Measurements from ENCODE around the gene RAP1GAP2.

Gene RAP1GAP2

DNA sequence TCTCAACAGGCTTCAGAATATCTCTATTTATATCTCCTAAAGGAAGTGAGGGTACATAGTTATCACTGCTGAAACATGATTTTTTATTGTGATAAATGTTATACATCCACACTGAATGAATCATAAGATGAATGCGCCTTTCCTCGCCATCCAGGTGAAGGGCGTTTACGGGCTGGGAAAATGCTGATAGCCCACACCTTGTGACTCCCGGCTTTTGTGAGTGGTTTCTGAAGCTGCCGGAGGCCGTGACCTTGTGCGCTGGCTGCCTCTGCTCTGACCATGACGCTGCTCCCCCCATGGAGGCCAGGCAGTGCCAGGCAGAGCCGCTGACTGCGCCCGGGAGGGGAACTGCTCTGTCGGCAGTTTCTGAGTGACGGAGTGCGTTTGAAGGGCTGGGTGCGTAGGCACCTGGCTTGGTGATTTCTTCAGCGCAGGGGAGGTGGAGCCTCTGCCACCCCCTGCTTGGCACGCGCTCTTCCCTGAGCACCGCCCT lies 97.2 kb downstream of the RAP1GAP2 start:
- Histone ChIP-seq H3K4me3 (ENCODE audit: insufficient read depth, low read depth, low read length) (no peak overlapping the region), H3K27me3 (ENCODE audit: control insufficient read depth, insufficient read depth, low read length, poor library complexity, severe bottlenecking) (no peaks in the 10 kb centered on the region), H3K36me3 (ENCODE audit: control insufficient read depth, insufficient read depth, low read length) (no peaks in the 10 kb centered on the region), H3K9me3 (ENCODE audit: control insufficient read depth, low read length) (no peaks in the 10 kb centered on the region), H3K27ac (ENCODE audit: insufficient read depth, low read depth, low read length, poor library complexity, severe bottlenecking) (no peak overlapping the region), H3K4me1 (ENCODE audit: control insufficient read depth, insufficient read depth, low read length) (no peaks in the 10 kb centered on the region)
- 89 to 91% methylated on average over 20 of the region's 20 CpGs for WGBS, 2 experiments

DNA sequence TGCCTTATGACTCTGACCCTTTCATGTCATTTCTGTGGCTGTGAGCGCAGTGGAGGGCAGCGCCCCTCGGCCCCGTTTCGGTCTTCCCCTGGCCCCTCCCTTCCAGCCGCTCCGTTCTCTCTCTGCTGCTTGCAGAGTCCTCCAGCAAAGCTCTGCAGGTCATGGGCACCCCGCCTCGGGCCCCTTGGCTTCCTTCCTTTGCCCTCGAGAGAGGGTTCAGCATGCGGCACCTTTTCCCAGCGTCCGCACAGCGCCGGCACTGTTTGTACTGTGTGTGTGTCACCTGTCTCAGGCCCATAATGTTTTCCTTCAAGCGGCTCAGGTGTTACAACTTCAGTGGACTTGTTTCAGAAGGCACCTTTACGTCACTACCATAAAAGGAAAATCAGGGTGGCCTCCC lies 98.5 kb downstream of the RAP1GAP2 start:
- Histone ChIP-seq H3K4me3 (ENCODE audit: insufficient read depth, low read depth, low read length) (no peak overlapping the region), H3K4me1 (ENCODE audit: control insufficient read depth, insufficient read depth, low read length) (no peaks in the 10 kb centered on the region), H3K27ac (ENCODE audit: insufficient read depth, low read depth, low read length, poor library complexity, severe bottlenecking) (no peak overlapping the region), H3K9me3 (ENCODE audit: control insufficient read depth, low read length) (no peaks in the 10 kb centered on the region), H3K27me3 (ENCODE audit: control insufficient read depth, insufficient read depth, low read length, poor library complexity, severe bottlenecking) (no peaks in the 10 kb centered on the region), H3K36me3 (ENCODE audit: control insufficient read depth, insufficient read depth, low read length) (no peaks in the 10 kb centered on the region)
- 87 to 88% methylated on average over 17 of the region's 17 CpGs for WGBS, 2 experiments

DNA sequence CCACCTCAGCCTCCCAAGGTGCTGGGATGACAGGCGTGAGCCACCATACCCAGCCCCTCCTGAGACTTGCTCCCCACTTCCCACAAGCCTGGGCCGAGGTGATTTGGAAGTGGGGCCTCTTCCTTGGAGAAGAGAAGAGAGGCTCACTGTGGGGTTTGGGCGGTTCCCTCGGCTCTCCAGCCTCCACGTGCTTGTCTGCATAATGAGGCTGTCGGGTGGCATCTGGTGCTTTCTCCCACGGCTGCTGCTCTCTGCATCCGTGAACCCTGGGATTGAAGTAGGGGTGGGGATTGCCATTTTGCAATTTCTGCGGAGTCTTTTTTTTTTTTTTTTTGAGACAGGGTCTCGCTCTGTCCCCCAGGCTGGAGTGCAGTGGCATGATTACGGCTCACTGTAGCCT lies 101.4 kb downstream of the RAP1GAP2 start:
- WGBS, 2 experiments, result 90 to 92% methylated on average over 11 of the region's 11 CpGs
- H3K27me3 ChIP-seq (ENCODE audit: control insufficient read depth, insufficient read depth, low read length, poor library complexity, severe bottlenecking), result no peaks in the 10 kb centered on the region
- H3K27ac ChIP-seq (ENCODE audit: insufficient read depth, low read depth, low read length, poor library complexity, severe bottlenecking), result no peak overlapping the region
- no peaks in the 10 kb centered on the region for H3K4me1 ChIP-seq (ENCODE audit: control insufficient read depth, insufficient read depth, low read length)
- no peaks in the 10 kb centered on the region for H3K9me3 ChIP-seq (ENCODE audit: control insufficient read depth, low read length)
- H3K36me3 ChIP-seq (ENCODE audit: control insufficient read depth, insufficient read depth, low read length), result no peaks in the 10 kb centered on the region
- no peak overlapping the region for H3K4me3 ChIP-seq (ENCODE audit: insufficient read depth, low read depth, low read length)

DNA sequence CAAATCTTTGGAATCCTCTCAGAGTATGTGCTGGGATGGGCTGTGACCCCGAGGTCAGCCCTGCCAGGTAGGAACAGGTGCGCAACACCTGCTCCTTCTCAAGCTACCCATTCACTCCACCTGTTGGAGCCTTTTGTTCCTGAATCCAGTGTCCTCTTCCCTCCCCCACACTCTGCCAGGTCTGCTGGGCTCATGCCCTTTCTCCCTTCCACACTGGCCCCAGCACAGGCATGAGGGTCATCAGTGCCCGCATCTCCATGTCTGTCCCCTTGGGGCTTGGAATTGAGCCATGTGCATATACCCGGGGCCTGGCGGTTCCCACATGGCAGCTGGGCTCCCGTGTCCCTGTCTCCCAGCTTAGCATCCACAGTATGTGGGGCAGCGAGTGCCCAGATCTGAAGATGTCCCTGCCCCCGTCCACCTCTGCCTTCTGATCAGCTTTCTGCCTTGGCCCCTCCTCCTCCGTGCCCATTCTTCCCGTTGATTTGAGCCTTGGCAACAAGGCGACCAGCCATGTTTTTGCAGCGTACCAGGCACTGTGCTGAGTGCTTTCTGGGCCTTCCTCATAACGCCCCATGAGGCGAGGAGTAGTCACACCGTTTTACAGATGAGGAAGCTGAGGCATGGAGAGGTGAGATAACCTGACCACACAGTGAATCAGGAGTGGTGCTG lies 102.2 kb downstream of the RAP1GAP2 start:
- Histone ChIP-seq H3K36me3 (ENCODE audit: control insufficient read depth, insufficient read depth, low read length) (no peaks in the 10 kb centered on the region), H3K27me3 (ENCODE audit: control insufficient read depth, insufficient read depth, low read length, poor library complexity, severe bottlenecking) (no peaks in the 10 kb centered on the region), H3K4me3 (ENCODE audit: insufficient read depth, low read depth, low read length) (no peak overlapping the region), H3K4me1 (ENCODE audit: control insufficient read depth, insufficient read depth, low read length) (peaks cover 6% of the 10 kb centered on the region), H3K9me3 (ENCODE audit: control insufficient read depth, low read length) (no peaks in the 10 kb centered on the region), H3K27ac (ENCODE audit: insufficient read depth, low read depth, low read length, poor library complexity, severe bottlenecking) (no peak overlapping the region)
- 88 to 89% methylated on average over 15 of the region's 15 CpGs for WGBS, 2 experiments

DNA sequence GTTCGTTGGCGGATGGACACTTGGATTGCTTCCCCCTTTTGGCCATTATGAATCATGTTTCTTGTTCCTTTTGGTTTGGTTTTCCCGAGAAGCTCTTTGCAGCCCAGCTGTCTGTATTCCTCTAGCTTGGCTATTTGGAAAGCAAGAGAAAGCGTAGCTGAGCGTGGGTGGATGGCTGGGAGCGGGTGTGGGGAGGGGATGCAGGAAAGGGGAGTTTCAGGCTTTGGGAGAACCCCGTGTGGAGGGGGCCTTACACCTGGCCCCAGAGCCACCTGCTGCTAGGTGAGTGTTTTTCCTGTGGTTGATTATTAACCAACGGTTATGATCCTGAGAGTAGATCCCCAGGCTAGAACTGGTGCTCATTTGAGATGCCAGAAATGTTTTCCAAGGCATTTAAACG lies 103.7 kb downstream of the RAP1GAP2 start:
- Histone ChIP-seq H3K27me3 (ENCODE audit: control insufficient read depth, insufficient read depth, low read length, poor library complexity, severe bottlenecking) (no peaks in the 10 kb centered on the region), H3K9me3 (ENCODE audit: control insufficient read depth, low read length) (no peaks in the 10 kb centered on the region), H3K4me3 (ENCODE audit: insufficient read depth, low read depth, low read length) (no peak overlapping the region), H3K4me1 (ENCODE audit: control insufficient read depth, insufficient read depth, low read length) (peaks cover 13% of the 10 kb centered on the region), H3K36me3 (ENCODE audit: control insufficient read depth, insufficient read depth, low read length) (no peaks in the 10 kb centered on the region), H3K27ac (ENCODE audit: insufficient read depth, low read depth, low read length, poor library complexity, severe bottlenecking) (no peak overlapping the region)
- WGBS, 2 experiments, result 88 to 90% methylated on average over 9 of the region's 9 CpGs

DNA sequence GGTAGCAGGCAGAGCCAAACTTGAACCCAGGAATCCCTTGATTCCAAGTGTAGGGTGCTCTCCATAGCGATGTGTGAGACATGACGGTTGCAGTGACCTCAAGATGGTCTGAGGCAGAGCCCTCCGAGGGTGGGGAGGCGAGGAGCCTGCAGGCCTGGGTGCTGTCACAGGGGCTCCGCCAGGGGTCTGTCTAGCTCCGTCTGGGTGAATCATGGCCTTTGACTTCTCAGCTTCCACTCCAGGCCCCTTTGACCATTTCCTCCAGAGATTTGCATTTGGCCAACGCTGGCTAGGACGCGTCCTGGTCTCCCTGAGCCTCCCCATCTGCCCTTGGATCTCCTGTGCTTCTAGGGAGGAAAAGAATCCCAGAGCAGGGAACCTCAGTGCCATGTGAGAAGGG lies 104.6 kb downstream of the RAP1GAP2 start:
- WGBS, 2 experiments, result 94 to 95% methylated on average over 9 of the region's 9 CpGs
- Histone ChIP-seq H3K27me3 (ENCODE audit: control insufficient read depth, insufficient read depth, low read length, poor library complexity, severe bottlenecking) (no peaks in the 10 kb centered on the region), H3K27ac (ENCODE audit: insufficient read depth, low read depth, low read length, poor library complexity, severe bottlenecking) (no peak overlapping the region), H3K4me3 (ENCODE audit: insufficient read depth, low read depth, low read length) (no peak overlapping the region), H3K36me3 (ENCODE audit: control insufficient read depth, insufficient read depth, low read length) (no peaks in the 10 kb centered on the region), H3K4me1 (ENCODE audit: control insufficient read depth, insufficient read depth, low read length) (peaks cover 13% of the 10 kb centered on the region), H3K9me3 (ENCODE audit: control insufficient read depth, low read length) (no peaks in the 10 kb centered on the region)

DNA sequence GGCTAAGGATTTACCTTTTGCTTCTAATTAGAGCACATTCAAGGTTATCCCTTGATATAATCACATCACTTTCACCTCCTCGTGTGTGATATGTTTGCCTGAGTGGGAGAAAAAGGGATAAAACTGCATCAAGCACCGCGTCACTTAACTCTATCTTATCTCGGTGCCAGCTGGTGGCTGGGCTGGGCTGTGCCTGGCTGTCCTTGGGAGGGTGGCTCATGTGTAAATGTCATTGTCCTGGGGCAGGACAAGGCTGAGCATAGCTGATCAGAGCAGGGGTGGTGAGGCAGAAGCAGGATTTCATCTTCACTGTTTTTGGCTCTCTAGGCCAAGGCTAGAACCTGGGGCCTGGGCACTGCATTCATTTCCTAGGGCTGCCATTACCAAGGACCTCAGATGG lies 105.3 kb downstream of the RAP1GAP2 start:
- H3K9me3 ChIP-seq (ENCODE audit: control insufficient read depth, low read length), result no peaks in the 10 kb centered on the region
- peaks cover 13% of the 10 kb centered on the region for H3K4me1 ChIP-seq (ENCODE audit: control insufficient read depth, insufficient read depth, low read length)
- 97 to 99% methylated on average over 4 of the region's 4 CpGs for WGBS, 2 experiments
- no peaks in the 10 kb centered on the region for H3K27me3 ChIP-seq (ENCODE audit: control insufficient read depth, insufficient read depth, low read length, poor library complexity, severe bottlenecking)
- H3K36me3 ChIP-seq (ENCODE audit: control insufficient read depth, insufficient read depth, low read length), result no peaks in the 10 kb centered on the region
- no peak overlapping the region for H3K27ac ChIP-seq (ENCODE audit: insufficient read depth, low read depth, low read length, poor library complexity, severe bottlenecking)
- H3K4me3 ChIP-seq (ENCODE audit: insufficient read depth, low read depth, low read length), result no peak overlapping the region

DNA sequence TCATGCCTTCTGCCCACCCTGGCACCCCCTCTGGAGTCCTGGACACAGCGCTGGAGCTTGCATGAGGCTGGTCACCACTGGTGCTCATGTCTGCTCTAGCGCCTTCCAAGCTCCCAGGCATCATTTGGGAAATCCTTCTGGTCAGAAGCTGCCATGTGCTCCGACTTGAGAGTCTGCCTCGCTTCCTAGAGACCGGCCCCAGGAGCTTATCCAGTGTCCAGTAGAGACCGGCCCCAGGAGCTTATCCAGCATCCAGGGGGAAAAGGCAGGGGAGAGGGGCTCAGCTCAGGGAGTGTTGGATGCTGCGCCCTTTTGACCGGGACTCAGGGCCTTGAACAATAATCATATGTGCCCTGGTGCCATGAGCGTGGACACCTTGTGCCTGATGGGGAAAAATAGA lies 106.3 kb downstream of the RAP1GAP2 start:
- Histone ChIP-seq H3K4me1 (ENCODE audit: control insufficient read depth, insufficient read depth, low read length) (peaks cover 13% of the 10 kb centered on the region), H3K27ac (ENCODE audit: insufficient read depth, low read depth, low read length, poor library complexity, severe bottlenecking) (no peak overlapping the region), H3K9me3 (ENCODE audit: control insufficient read depth, low read length) (no peaks in the 10 kb centered on the region)

DNA sequence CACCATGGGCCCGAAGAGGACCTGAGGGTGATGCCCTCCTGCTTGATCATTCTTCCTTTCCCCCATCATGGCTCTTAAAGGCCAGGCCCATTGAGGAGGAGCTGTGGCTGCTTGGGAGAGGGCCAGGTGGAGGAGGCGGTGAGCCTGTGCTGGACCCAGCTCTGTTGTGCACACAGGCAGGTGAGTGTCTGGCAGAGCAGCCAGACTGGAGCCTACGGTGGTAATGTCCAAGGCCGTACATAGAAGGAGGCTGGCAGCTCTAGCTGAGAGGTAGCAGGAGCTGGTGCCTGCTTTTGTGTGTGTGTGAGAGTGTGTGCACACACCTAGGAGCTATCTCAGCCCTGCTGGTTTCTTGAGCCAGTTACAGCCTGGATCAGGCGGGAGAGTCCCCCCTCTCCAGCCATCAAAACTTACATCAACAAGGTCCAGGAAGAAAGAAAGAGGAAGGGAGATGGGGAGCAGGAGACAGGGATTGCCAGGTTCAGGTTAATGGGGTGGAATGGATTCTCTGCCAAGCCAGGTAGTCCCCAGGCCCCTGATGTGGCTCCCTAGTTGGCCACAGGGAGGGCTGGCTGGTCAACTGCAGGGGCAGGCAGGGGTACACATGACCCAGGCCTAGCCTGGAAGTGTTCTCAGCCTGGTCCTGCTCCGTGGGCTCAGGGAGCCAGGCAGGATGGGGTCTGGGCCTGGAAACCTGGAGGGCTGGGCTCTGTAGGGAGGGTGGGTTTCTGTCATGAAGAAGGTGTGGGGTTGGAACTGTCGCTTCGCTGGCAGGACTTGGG lies 107.1 kb downstream of the RAP1GAP2 start:
- 80 to 87% methylated on average over 7 to 8 of the region's 8 CpGs for WGBS, 2 experiments
- Histone ChIP-seq H3K36me3 (ENCODE audit: control insufficient read depth, insufficient read depth, low read length) (no peaks in the 10 kb centered on the region), H3K4me1 (ENCODE audit: control insufficient read depth, insufficient read depth, low read length) (peaks cover 13% of the 10 kb centered on the region), H3K9me3 (ENCODE audit: control insufficient read depth, low read length) (no peaks in the 10 kb centered on the region), H3K27ac (ENCODE audit: insufficient read depth, low read depth, low read length, poor library complexity, severe bottlenecking) (no peak overlapping the region), H3K4me3 (ENCODE audit: insufficient read depth, low read depth, low read length) (no peak overlapping the region), H3K27me3 (ENCODE audit: control insufficient read depth, insufficient read depth, low read length, poor library complexity, severe bottlenecking) (no peaks in the 10 kb centered on the region)

More for the DNA sequence above, 106.3 kb downstream of the RAP1GAP2 start:
- H3K27me3 ChIP-seq (ENCODE audit: control insufficient read depth, insufficient read depth, low read length, poor library complexity, severe bottlenecking), result no peaks in the 10 kb centered on the region
- WGBS, 2 experiments, result 95 to 96% methylated on average over 9 of the region's 9 CpGs
- no peaks in the 10 kb centered on the region for H3K36me3 ChIP-seq (ENCODE audit: control insufficient read depth, insufficient read depth, low read length)
- no peak overlapping the region for H3K4me3 ChIP-seq (ENCODE audit: insufficient read depth, low read depth, low read length)

DNA sequence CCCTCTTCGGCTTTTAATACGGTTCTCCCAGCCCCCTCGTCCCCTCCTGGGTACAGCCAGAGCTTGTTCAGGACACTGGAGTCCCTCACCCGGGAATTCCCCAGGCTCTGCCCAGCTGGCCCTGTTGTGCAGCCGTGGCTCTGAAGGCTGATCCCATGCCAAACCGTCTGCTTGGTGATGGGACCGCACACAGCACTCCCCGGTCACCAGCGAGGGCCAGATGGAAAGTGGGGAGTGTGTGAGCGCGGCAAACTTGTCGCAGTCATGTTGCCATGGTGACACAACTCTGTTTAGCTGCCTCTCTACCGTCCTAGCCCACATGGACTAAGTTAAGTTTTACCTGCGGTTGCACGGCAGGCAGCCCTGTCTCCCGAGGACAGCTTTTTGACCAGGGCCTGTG lies 107.9 kb downstream of the RAP1GAP2 start:
- Histone ChIP-seq H3K4me3 (ENCODE audit: insufficient read depth, low read depth, low read length) (no peak overlapping the region), H3K27me3 (ENCODE audit: control insufficient read depth, insufficient read depth, low read length, poor library complexity, severe bottlenecking) (no peaks in the 10 kb centered on the region), H3K27ac (ENCODE audit: insufficient read depth, low read depth, low read length, poor library complexity, severe bottlenecking) (no peak overlapping the region), H3K9me3 (ENCODE audit: control insufficient read depth, low read length) (no peaks in the 10 kb centered on the region), H3K4me1 (ENCODE audit: control insufficient read depth, insufficient read depth, low read length) (peaks cover 13% of the 10 kb centered on the region), H3K36me3 (ENCODE audit: control insufficient read depth, insufficient read depth, low read length) (no peaks in the 10 kb centered on the region)
- WGBS, 2 experiments, result 65 to 67% methylated on average over 16 of the region's 16 CpGs

All from ectodermal cell (in vitro differentiated cells).